A549 (cell line): Measurements from ENCODE around the gene IDE. TPM values are rescaled to one million over a fixed set of nuclear protein-coding genes. Genes with fewer than 3 reads are reported as not detected.

Source experiments
- ATAC-seq, 2 experiments: fragments of 200-7000 bp in 1 of 2; fragments of >200 bp in 1 of 2; cut with Nextera tagmentation in 1 of 2; cut with Tn5 transposase in 1 of 2; 3 replicates each; pipeline versions ENCODE4 v1.8.0 to v1.9.1; 2018 to 2020; ENCODE audit warnings: mild to moderate bottlenecking in 1 of 2, moderate library complexity in 1 of 2
- CTCF ChIA-PET: fragments of 300-600 bp; sonication (Branson Sonifier 250); formaldehyde crosslinking; extraction: SDS; loops from one replicate; lab custom pipeline; 2021; ENCODE audit warnings: antibody characterized with exemption, inconsistent platforms; lab: Yijun Ruan, JAX
- POLR2A ChIA-PET: fragments of 350-600 bp; formaldehyde crosslinking; extraction: SDS; loops from one replicate; lab custom pipeline; 2021; ENCODE audit warnings: antibody characterized with exemption, inconsistent platforms; lab: Yijun Ruan, JAX
- DNase-seq, 2 experiments: peaks; one replicate each; pipeline versions ENCODE4 v3.0.0 to v3.0.0-alpha.2; 2011 to 2016; ENCODE audit warnings: low read depth in 1 of 2, low spot score in 1 of 2
- FAIRE-seq: peaks from 2 replicates; lab custom pipeline; 2011; peaks lifted over from hg19 to GRCh38; lab: Jason Lieb, UNC
- H3K27ac ChIP-seq, 2 experiments: fragments of >200 bp; sonication (Bioruptor Twin); formaldehyde crosslinking; 3 replicates each; pipeline ENCODE4 v1.5.1; 2016 to 2017
- H3K4me1 ChIP-seq: fragments of >200 bp; sonication (Bioruptor Twin); formaldehyde crosslinking; 3 replicates; pipeline ENCODE4 v1.6.1; 2016
- H3K4me2 ChIP-seq: fragments of >200 bp; sonication (Bioruptor Twin); formaldehyde crosslinking; 3 replicates; pipeline ENCODE4 v1.6.1; 2016
- H3K4me3 ChIP-seq: fragments of >200 bp; sonication (Bioruptor Twin); formaldehyde crosslinking; 3 replicates; pipeline ENCODE4 v1.5.1; 2016
- H3K9me3 ChIP-seq: fragments of >200 bp; sonication (Bioruptor Twin); formaldehyde crosslinking; 3 replicates; pipeline ENCODE4 v1.6.1; 2016
- CBX8 ChIP-seq: fragments of 200-600 bp; sonication (generic); IDR thresholded peaks from 2 replicates; pipeline ENCODE4 v1.6.1; 2016
- CEBPB ChIP-seq, 2 experiments: fragments of >200 bp in 1 of 2; sonication (Bioruptor Twin) in 1 of 2; formaldehyde crosslinking in 1 of 2; IDR thresholded peaks; 2 replicates each; pipeline ENCODE4 v1.6.1; 2012 to 2016
- CHD4 ChIP-seq: fragments of 200-600 bp; sonication (generic); IDR thresholded peaks from 2 replicates; pipeline ENCODE4 v1.6.1; 2016; ENCODE audit warnings: antibody characterized with exemption, mild to moderate bottlenecking, borderline replicate concordance
- GATA3 ChIP-seq: IDR thresholded peaks from 2 replicates; pipeline ENCODE4 v1.6.1; 2012; ENCODE audit warnings: borderline replicate concordance
- HDAC2 ChIP-seq: fragments of 200-600 bp; sonication (generic); IDR thresholded peaks from 2 replicates; pipeline ENCODE4 v1.6.1; 2016
- HEYL ChIP-seq: fragments of 250-450 bp; sonication (Bioruptor Pico); IDR thresholded peaks from 2 replicates; pipeline ENCODE4 v1.8.0; 2021; ENCODE audit warnings: mild to moderate bottlenecking, moderate library complexity
- HOXB13 ChIP-seq: fragments of 250-450 bp; sonication (Bioruptor Pico); IDR thresholded peaks from 2 replicates; pipeline ENCODE4 v1.5.0; 2020; ENCODE audit warnings: low read depth, mild to moderate bottlenecking, moderate library complexity
- KDM1A ChIP-seq: fragments of 200-600 bp; sonication (generic); IDR thresholded peaks from 2 replicates; pipeline ENCODE4 v1.6.1; 2016; ENCODE audit warnings: low read depth, mild to moderate bottlenecking
- MAZ ChIP-seq: fragments of 150-350 bp; IDR thresholded peaks from 2 replicates; pipeline ENCODE4 v1.6.1; 2014; ENCODE audit warnings: antibody characterized with exemption, low read depth, low read length, borderline replicate concordance
- POLR2AphosphoS2 ChIP-seq: conservative IDR thresholded peaks from 2 replicates; pipeline ENCODE4 v1.6.1; 2012; ENCODE audit warnings: low read length, improper control_type of control experiment, inconsistent platforms
- RAD21 ChIP-seq, 2 experiments: fragments of >200 bp in 1 of 2; sonication (Bioruptor Twin) in 1 of 2; formaldehyde crosslinking in 1 of 2; IDR thresholded peaks in 1 of 2; conservative IDR thresholded peaks in 1 of 2; 2 replicates in 1 of 2; 3 replicates in 1 of 2; pipeline ENCODE4 v1.6.1; 2012 to 2018; ENCODE audit warnings: inconsistent platforms in 1 of 2
- RFX5 ChIP-seq: fragments of 450-650 bp; IDR thresholded peaks from 2 replicates; pipeline ENCODE4 v1.7.1; 2014; ENCODE audit warnings: antibody characterized with exemption, mild to moderate bottlenecking, moderate library complexity
- RNF2 ChIP-seq: fragments of 200-600 bp; sonication (generic); IDR thresholded peaks from 2 replicates; pipeline ENCODE4 v1.6.1; 2016; ENCODE audit warnings: low read depth, mild to moderate bottlenecking, antibody characterized with exemption, moderate library complexity, borderline replicate concordance
- SMC3 ChIP-seq: fragments of >200 bp; sonication (Bioruptor Twin); formaldehyde crosslinking; IDR thresholded peaks from 3 replicates; pipeline ENCODE4 v1.6.1; 2018; ENCODE audit warnings: inconsistent platforms
- TP53 ChIP-seq: fragments of 250-450 bp; sonication (Bioruptor Pico); IDR thresholded peaks from 2 replicates; pipeline ENCODE4 v1.5.0; 2021; ENCODE audit warnings: mild to moderate bottlenecking, moderate library complexity
- ZC3H11A ChIP-seq: fragments of 450-650 bp; IDR thresholded peaks from 2 replicates; pipeline ENCODE4 v1.6.1; 2014; ENCODE audit warnings: antibody characterized with exemption, mild to moderate bottlenecking
- ZFP36 ChIP-seq: fragments of 450-650 bp; IDR thresholded peaks from 2 replicates; pipeline ENCODE4 v1.6.1; 2014; ENCODE audit warnings: borderline replicate concordance; ENCODE audit not compliant: partially characterized antibody
- WGBS: methylation state at CpG from one replicate; pipeline ENCODE4 v1.1.6; 2017; ENCODE audit errors: missing lambda C conversion rate; 5-methylcytosine and 5-hydroxymethylcytosine counted together
- polyA plus RNA-seq, 4 experiments: library from polyadenylated mRNA; depleted of rRNA in 3 of 4; stranded (reverse); fragments of >200 nt; fragmentation: RNase III in 1 of 4; extraction: RNeasy Plus Mini Kit Qiagen cat#74134 plus additional on column Dnase treatment in 1 of 4; gene quantifications; 2 replicates in 3 of 4; 3 replicates in 1 of 4; pipeline ENCODE4 v1.2.3, GENCODE V29; 2011 to 2017
- TF ChIP-seq, protein P1 (sequence below): IDR thresholded peaks from 2 replicates; pipeline ENCODE4 v1.6.1; 2012
- TF ChIP-seq, protein P2 (sequence below): fragments of 200-600 bp; sonication (generic); IDR thresholded peaks from 2 replicates; pipeline ENCODE4 v1.6.1; 2016; ENCODE audit warnings: antibody characterized with exemption, mild to moderate bottlenecking, moderate library complexity
- TF ChIP-seq, protein P3 (sequence below): fragments of 250-450 bp; sonication (Bioruptor Pico); IDR thresholded peaks from 2 replicates; pipeline ENCODE4 v1.5.0; 2020; ENCODE audit warnings: low read depth, mild to moderate bottlenecking, moderate library complexity
- TF ChIP-seq, protein P4 (sequence below): fragments of 250-450 bp; sonication (Bioruptor Pico); IDR thresholded peaks from 2 replicates; pipeline ENCODE4 v1.5.0; 2021; ENCODE audit warnings: mild to moderate bottlenecking, moderate library complexity, borderline replicate concordance
- TF ChIP-seq, protein P5 (sequence below): fragments of >200 bp; sonication (Bioruptor Twin); formaldehyde crosslinking; IDR thresholded peaks from 3 replicates; pipeline ENCODE4 v1.6.1; 2016

IDE gene
- polyA plus RNA-seq, 2 of the 4 experiments (the other 2 are of a cell fraction): 25.1 to 61.1 TPM

DNA sequence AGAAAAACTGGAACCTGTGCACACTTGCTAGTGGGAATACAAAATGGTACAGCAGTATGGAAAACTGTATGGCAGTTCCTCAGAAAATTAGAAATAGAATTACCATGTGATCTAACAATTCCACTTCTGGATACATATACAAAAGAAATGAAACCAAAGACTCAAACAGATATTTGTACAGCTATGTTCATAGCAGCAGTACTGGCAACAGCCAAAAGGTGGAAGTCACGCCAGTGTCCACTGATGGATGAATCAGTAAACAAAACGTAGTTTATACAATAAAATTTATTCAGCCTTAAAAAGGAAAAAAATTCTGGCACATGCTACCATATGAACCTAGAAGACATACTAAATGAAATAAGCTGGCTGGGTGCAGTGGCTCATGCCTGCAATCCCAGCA lies 23.0 kb downstream of the IDE start:
- 37% methylated on average over 2 of the region's 2 CpGs for WGBS
- H3K4me2 ChIP-seq: no peak overlapping the region
- H3K27ac ChIP-seq: no peak overlapping the region
- peaks cover 11% of the 10 kb centered on the region for H3K9me3 ChIP-seq
- H3K4me3 ChIP-seq: no peak overlapping the region
- no peak for FAIRE-seq
- TF ChIP-seq, protein P1, sequence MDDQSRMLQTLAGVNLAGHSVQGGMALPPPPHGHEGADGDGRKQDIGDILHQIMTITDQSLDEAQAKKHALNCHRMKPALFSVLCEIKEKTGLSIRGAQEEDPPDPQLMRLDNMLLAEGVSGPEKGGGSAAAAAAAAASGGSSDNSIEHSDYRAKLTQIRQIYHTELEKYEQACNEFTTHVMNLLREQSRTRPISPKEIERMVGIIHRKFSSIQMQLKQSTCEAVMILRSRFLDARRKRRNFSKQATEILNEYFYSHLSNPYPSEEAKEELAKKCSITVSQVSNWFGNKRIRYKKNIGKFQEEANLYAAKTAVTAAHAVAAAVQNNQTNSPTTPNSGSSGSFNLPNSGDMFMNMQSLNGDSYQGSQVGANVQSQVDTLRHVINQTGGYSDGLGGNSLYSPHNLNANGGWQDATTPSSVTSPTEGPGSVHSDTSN: no peak
- TF ChIP-seq POLR2AphosphoS2 (no peak), CEBPB (IDR thresholded peaks at IDR 0.05) (no peak), RFX5 (no peak), RNF2 (no peak), SMC3 (no peak), CHD4 (no peak), GATA3 (no peak), TP53 (CRISPR knock-in tag) (no peak), HEYL (CRISPR knock-in tag) (no peak), MAZ (no peak), CBX8 (no peak), HDAC2 (no peak), ZC3H11A (no peak), KDM1A (no peak)
- TF ChIP-seq, protein P2, sequence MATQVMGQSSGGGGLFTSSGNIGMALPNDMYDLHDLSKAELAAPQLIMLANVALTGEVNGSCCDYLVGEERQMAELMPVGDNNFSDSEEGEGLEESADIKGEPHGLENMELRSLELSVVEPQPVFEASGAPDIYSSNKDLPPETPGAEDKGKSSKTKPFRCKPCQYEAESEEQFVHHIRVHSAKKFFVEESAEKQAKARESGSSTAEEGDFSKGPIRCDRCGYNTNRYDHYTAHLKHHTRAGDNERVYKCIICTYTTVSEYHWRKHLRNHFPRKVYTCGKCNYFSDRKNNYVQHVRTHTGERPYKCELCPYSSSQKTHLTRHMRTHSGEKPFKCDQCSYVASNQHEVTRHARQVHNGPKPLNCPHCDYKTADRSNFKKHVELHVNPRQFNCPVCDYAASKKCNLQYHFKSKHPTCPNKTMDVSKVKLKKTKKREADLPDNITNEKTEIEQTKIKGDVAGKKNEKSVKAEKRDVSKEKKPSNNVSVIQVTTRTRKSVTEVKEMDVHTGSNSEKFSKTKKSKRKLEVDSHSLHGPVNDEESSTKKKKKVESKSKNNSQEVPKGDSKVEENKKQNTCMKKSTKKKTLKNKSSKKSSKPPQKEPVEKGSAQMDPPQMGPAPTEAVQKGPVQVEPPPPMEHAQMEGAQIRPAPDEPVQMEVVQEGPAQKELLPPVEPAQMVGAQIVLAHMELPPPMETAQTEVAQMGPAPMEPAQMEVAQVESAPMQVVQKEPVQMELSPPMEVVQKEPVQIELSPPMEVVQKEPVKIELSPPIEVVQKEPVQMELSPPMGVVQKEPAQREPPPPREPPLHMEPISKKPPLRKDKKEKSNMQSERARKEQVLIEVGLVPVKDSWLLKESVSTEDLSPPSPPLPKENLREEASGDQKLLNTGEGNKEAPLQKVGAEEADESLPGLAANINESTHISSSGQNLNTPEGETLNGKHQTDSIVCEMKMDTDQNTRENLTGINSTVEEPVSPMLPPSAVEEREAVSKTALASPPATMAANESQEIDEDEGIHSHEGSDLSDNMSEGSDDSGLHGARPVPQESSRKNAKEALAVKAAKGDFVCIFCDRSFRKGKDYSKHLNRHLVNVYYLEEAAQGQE: no peak
- TF ChIP-seq, protein P3, sequence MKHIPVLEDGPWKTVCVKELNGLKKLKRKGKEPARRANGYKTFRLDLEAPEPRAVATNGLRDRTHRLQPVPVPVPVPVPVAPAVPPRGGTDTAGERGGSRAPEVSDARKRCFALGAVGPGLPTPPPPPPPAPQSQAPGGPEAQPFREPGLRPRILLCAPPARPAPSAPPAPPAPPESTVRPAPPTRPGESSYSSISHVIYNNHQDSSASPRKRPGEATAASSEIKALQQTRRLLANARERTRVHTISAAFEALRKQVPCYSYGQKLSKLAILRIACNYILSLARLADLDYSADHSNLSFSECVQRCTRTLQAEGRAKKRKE (CRISPR knock-in tag): no peak
- TF ChIP-seq, protein P4, sequence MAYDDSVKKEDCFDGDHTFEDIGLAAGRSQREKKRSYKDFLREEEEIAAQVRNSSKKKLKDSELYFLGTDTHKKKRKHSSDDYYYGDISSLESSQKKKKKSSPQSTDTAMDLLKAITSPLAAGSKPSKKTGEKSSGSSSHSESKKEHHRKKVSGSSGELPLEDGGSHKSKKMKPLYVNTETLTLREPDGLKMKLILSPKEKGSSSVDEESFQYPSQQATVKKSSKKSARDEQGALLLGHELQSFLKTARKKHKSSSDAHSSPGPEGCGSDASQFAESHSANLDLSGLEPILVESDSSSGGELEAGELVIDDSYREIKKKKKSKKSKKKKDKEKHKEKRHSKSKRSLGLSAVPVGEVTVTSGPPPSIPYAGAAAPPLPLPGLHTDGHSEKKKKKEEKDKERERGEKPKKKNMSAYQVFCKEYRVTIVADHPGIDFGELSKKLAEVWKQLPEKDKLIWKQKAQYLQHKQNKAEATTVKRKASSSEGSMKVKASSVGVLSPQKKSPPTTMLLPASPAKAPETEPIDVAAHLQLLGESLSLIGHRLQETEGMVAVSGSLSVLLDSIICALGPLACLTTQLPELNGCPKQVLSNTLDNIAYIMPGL (CRISPR knock-in tag): no peak
- DNase-seq: peak in 1 of 2 experiments; percentile 16
- H3K4me1 ChIP-seq: no peaks in the 10 kb centered on the region
- CTCF ChIA-PET: interaction anchor here (0.6 to 1.4 kb wide), 2 partner anchors 10 to 22 kb away, joined by 3 to 5 read pairs; partner anchors contain the start of gene IDE
- peak in 1 of 2 experiments; percentile 72; a peak in 3 of 6 replicates for ATAC-seq
- POLR2A ChIA-PET: interaction anchor here (1.0 kb wide), 1 partner anchor 13 kb away, joined by 3 read pairs; no protein-coding TSS in a partner anchor

DNA sequence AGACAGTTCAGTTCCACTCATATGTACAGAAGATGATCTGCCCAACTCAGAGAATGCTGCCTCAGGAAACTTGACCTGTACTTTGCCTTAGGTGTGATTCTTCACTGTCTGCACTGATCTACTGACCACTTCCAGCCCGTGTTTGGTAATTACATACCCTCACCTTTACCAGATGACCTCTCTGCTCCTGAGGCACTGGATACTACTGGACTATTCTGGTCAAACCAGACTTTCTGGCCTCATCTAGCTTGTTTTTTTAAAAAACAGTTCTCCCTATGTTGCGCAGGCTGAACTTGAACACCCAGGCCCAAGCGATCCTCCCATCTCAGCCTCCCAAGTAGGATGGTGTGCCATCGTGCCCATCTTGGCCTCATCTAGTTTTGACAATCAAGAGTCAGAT lies 26.2 kb downstream of the IDE start:
- no peak for ATAC-seq
- no peak overlapping the region for H3K27ac ChIP-seq
- TF ChIP-seq RAD21 (conservative IDR thresholded peaks at IDR 0.05 in 1 of 2, IDR thresholded peaks at IDR 0.05 in 1 of 2): no peak
- TF ChIP-seq, protein P5, sequence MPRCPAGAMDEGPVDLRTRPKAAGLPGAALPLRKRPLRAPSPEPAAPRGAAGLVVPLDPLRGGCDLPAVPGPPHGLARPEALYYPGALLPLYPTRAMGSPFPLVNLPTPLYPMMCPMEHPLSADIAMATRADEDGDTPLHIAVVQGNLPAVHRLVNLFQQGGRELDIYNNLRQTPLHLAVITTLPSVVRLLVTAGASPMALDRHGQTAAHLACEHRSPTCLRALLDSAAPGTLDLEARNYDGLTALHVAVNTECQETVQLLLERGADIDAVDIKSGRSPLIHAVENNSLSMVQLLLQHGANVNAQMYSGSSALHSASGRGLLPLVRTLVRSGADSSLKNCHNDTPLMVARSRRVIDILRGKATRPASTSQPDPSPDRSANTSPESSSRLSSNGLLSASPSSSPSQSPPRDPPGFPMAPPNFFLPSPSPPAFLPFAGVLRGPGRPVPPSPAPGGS: no peak
- TF ChIP-seq HEYL (CRISPR knock-in tag): no peak
- no peak for TF ChIP-seq CBX8
- no peak for TF ChIP-seq CEBPB (IDR thresholded peaks at IDR 0.05)
- no peak for TF ChIP-seq RFX5
- no peak for TF ChIP-seq HOXB13
- no peak for TF ChIP-seq ZFP36
- TF ChIP-seq, all 56 proteins: peak for 0
- Histone ChIP-seq H3K4me3 (no peak overlapping the region), H3K4me2 (no peak overlapping the region), H3K9me3 (no peaks in the 10 kb centered on the region), H3K4me1 (no peaks in the 10 kb centered on the region)
- DNase-seq: no peak
- no peak for FAIRE-seq
- POLR2A ChIA-PET: no interaction called here
- CTCF ChIA-PET: interaction anchor here (1.8 to 2.0 kb wide), 2 partner anchors 19 to 20 kb away, joined by 5 read pairs; no protein-coding TSS in a partner anchor
- 93% methylated on average over 3 of the region's 4 CpGs for WGBS
